Measurements from ENCODE around the gene EIF2B5.

- TF ChIP-seq TAF1 (CRISPR knock-in tag; IDR thresholded peaks at IDR 0.05) (no peak), EZH2 (conservative IDR thresholded peaks at IDR 0.05; ENCODE audit: low read depth, low read length) (no peak), GTF2F1 (IDR thresholded peaks at IDR 0.05; ENCODE audit: low read length) (no peak), NFE2 (CRISPR knock-in tag; IDR thresholded peaks at IDR 0.05) (no peak), MXD4 (CRISPR knock-in tag; IDR thresholded peaks at IDR 0.05) (no peak), ZC3H4 (CRISPR knock-in tag; IDR thresholded peaks at IDR 0.05; ENCODE audit: borderline replicate concordance) (no peak)
- TF ChIP-seq, protein P1, sequence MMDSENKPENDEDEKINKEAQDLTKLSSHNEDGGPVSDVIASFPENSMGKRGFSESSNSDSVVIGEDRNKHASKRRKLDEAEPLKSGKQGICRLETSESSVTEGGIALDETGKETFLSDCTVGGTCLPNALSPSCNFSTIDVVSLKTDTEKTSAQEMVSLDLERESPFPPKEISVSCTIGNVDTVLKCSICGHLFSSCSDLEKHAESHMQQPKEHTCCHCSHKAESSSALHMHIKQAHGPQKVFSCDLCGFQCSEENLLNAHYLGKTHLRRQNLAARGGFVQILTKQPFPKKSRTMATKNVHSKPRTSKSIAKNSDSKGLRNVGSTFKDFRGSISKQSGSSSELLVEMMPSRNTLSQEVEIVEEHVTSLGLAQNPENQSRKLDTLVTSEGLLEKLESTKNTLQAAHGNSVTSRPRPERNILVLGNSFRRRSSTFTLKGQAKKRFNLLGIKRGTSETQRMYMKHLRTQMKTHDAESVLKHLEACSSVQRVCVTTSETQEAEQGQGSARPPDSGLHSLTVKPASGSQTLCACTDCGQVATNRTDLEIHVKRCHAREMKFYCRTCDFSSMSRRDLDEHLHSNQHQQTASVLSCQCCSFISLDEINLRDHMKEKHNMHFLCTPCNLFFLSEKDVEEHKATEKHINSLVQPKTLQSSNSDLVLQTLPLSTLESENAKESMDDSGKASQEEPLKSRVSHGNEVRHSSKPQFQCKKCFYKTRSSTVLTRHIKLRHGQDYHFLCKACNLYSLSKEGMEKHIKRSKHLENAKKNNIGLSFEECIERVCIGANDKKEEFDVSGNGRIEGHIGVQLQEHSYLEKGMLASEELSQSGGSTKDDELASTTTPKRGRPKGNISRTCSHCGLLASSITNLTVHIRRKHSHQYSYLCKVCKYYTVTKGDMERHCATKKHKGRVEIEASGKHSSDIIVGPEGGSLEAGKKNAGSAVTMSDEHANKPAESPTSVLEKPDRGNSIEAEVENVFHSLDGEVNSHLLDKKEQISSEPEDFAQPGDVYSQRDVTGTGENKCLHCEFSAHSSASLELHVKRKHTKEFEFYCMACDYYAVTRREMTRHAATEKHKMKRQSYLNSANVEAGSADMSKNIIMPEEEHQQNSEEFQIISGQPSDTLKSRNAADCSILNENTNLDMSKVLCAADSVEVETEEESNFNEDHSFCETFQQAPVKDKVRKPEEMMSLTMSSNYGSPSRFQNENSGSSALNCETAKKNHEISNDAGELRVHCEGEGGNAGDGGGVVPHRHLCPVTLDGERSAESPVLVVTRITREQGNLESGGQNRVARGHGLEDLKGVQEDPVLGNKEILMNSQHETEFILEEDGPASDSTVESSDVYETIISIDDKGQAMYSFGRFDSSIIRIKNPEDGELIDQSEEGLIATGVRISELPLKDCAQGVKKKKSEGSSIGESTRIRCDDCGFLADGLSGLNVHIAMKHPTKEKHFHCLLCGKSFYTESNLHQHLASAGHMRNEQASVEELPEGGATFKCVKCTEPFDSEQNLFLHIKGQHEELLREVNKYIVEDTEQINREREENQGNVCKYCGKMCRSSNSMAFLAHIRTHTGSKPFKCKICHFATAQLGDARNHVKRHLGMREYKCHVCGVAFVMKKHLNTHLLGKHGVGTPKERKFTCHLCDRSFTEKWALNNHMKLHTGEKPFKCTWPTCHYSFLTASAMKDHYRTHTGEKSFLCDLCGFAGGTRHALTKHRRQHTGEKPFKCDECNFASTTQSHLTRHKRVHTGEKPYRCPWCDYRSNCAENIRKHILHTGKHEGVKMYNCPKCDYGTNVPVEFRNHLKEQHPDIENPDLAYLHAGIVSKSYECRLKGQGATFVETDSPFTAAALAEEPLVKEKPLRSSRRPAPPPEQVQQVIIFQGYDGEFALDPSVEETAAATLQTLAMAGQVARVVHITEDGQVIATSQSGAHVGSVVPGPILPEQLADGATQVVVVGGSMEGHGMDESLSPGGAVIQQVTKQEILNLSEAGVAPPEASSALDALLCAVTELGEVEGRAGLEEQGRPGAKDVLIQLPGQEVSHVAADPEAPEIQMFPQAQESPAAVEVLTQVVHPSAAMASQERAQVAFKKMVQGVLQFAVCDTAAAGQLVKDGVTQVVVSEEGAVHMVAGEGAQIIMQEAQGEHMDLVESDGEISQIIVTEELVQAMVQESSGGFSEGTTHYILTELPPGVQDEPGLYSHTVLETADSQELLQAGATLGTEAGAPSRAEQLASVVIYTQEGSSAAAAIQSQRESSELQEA (CRISPR knock-in tag; IDR thresholded peaks at IDR 0.05; ENCODE audit: not compliant biosample characterization): no peak
Measured at GRCh38 chr3:184188080-184188479, 52.9 kb downstream of the EIF2B5 start.
